Measurements from ENCODE around the gene EWSR1.

DNA sequence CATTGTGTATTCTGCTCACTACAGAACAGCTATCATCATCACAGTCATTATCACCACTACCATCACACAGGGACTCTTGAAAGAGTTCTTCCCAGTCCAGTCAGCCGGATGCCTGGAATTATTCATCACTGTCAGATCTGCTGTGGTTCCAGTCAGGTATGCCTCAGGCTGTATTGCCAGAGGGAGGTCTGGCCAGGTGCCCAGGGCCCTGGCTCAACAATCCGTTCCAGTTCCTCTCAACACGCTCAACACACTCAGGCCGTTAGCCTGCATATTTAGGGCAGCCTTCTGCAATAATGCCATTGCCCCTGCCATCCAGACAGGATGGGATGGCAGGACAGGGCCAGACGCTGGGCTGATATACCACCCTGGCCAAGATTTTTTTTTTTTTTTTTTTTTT, 76.1 kb downstream of the EWSR1 start:
- TF ChIP-seq, protein P1, sequence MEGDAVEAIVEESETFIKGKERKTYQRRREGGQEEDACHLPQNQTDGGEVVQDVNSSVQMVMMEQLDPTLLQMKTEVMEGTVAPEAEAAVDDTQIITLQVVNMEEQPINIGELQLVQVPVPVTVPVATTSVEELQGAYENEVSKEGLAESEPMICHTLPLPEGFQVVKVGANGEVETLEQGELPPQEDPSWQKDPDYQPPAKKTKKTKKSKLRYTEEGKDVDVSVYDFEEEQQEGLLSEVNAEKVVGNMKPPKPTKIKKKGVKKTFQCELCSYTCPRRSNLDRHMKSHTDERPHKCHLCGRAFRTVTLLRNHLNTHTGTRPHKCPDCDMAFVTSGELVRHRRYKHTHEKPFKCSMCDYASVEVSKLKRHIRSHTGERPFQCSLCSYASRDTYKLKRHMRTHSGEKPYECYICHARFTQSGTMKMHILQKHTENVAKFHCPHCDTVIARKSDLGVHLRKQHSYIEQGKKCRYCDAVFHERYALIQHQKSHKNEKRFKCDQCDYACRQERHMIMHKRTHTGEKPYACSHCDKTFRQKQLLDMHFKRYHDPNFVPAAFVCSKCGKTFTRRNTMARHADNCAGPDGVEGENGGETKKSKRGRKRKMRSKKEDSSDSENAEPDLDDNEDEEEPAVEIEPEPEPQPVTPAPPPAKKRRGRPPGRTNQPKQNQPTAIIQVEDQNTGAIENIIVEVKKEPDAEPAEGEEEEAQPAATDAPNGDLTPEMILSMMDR (IDR thresholded peaks at IDR 0.05), result no peak
- no peak for TF ChIP-seq EZH2 (IDR thresholded peaks at IDR 0.05)
- TF ChIP-seq EZH2phosphoT487 (IDR thresholded peaks at IDR 0.05), result no peak
